NCI-H69 (cell line): ENCODE measurements around the gene MORF4L2.

Experiments used
- DNase-seq: peaks from one replicate; lab custom pipeline; 2025; lab: John Stamatoyannopoulos, UW

Gene MORF4L2, protein sequence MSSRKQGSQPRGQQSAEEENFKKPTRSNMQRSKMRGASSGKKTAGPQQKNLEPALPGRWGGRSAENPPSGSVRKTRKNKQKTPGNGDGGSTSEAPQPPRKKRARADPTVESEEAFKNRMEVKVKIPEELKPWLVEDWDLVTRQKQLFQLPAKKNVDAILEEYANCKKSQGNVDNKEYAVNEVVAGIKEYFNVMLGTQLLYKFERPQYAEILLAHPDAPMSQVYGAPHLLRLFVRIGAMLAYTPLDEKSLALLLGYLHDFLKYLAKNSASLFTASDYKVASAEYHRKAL

DNA sequence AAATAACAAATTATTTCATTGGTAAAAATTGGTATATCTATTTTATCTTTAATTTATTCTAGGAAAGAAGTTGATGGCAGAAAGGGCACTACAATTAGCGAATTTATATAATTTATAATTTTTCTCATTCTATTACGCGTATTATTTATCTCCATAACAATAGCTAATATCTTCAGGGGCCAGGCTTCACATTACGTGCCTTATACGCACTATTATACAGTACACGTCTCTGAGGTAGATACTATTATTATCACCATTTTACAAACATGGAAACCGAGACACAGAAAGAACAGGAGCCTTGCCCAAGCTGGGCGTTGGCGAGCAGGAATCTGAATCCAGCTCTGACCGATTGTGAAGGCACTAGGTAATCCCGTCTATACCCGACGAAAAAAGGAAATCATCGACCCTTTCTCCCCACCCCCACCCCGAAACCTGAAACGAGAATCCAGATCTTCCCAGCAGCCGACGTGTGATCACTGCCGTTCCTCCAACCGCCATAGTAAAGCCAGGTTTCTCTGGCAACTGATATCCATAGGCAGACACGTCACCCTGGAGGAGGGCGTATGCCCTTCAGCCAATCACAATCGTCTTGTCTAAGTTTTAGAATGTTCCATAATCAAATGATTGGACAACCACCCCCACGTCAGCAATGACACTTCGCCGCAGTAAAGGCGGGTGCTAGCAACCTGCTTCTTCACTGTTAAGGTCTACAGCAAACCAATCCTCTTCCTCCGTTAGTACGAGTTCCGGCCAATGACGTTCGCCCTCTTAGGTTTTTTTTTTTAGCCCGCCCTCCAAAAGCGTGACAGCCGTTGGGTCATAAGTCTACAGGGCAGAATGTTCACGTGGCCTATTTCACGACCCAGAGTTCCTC, at the start of gene MORF4L2:
Gene MORF4L2, minus strand, starts transcription at position 501 of the 874 bp plus-strand sequence. CDS start 9,672 bp downstream, outside the sequence.
- DNase-seq: peak; percentile 98

DNA sequence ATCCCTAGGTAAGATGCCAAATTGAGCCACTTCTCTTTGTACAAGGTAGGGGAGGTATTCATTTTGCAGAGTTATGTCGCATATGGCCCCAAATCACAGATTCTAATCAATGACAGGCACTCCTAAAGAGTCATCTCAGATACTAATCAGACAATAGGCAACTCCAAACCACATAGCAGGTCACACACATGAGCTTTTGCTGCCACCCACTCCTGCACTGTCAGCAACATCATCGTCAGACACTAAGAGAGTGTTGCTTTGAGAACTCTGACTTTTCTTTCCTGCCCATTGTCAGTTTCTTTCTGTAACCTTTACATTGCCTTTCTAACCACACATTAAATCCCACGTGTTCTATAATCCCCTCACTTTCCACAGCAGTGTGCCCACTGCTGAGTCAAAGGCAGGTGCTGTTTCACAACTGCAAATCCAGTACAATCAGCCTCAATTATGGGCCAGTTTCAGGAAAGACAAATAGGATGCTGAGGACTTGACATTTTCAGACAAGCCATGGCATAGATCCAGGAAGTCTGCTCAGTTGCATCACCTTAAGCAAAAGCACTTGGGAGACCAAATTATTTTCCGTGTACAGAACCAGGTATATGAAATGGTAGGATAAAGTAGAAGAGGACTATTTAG, 47.7 kb upstream of the MORF4L2 start:
- DNase-seq: peak; percentile 75

DNA sequence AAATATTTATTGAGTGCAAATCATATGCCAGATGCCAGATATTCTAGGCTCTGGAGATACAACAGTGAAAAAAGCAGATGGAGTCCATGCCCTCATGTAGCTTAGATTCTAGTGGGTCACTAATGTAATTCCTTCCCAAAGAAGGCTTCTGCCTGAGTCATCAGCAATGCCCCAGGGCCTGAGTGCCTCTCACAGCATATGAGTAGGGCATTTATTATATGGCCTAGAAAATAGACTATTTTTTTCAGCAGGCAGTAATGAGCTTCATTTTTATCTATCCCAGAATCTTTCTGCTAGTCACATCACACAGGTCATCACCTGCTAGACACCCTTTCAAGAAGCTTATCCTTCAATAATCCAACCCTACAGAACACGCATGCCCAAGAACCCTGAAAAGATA, 46.5 kb upstream of the MORF4L2 start:
- peak; percentile 0 for DNase-seq

DNA sequence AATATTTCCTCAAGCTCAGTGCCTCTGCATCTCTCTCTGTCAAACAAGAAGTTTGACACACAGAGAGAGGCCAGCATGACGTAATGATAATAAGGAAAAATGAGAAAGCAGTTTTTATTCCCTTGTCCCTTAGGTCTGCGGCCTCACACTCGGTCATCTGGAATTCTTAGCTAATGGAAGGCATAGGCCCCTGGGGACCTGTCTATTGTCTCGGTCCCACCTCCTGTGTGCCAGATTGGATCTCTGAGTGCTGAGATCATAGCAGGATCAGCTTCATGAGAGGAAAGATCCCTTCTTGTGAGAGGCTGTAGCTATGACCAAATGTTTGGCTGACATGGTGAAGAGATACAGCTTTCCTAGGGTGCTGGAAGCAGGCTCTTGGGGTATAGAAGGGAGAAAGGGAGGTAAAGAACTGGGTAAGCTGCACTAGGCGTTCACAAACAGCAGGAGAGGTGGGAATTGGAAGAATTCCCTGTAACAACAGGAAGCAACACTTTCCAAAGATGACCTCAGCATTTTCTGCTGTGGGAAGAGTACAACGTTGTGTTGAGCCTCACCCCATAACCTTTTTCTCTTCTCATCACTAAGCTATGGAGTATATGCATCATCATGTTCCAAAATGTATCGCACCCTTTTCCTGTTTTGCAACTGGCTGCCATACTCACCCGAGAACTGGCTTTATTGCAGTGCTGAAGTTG, 44.4 kb upstream of the MORF4L2 start:
- peak; percentile 85 for DNase-seq

DNA sequence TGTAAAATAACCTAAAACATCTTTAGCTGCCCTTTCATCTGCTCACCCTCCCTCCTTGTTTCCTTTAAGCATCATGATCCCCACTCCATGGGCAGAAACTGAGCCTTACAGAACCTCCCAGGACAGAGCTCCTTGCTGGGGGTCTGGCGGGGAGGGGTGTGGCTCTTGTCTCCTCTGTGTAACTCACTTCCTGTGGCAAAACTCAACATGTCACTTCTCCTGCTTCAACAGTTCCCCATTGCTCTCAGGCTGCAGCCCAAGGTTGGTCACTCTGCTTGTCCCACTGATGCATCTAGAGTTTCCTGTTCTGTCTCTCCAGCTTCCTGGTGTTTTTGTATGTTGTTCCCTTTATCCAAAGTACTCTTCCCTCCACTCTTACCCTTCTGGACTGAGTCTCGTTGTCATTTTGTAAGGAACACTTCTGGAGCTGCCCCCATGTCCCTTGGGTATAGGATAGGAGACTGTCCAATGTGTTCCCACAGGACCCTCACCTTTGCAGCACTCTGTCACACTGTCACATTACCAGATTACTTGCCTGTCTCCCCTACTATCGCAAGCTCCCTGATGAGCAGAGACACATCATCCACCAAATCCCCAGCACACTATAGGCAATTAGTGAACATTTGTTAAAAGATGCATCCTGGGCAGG, 43.8 kb upstream of the MORF4L2 start:
- DNase-seq: peak; percentile 28

DNA sequence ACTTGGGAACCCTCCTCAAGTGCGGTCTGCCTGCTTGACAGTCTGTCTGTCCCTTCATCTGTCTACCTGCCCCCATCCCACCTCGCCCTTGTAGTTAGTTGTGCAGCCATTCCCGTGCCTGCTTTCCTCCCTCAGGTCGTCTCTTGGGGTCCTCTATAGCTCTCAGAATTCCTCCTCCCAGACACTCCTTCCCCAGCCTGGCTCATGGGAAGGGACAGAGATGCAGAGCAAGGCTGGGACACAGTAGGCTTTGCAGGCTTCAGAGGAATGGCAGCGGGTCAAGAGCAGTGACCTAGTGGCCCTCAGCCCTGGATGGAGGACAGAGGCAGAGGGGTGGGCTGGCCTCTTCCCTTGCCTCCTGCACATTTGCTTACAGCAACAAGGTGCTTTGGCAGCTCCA, 42.5 kb upstream of the MORF4L2 start:
- DNase-seq: no peak

DNA sequence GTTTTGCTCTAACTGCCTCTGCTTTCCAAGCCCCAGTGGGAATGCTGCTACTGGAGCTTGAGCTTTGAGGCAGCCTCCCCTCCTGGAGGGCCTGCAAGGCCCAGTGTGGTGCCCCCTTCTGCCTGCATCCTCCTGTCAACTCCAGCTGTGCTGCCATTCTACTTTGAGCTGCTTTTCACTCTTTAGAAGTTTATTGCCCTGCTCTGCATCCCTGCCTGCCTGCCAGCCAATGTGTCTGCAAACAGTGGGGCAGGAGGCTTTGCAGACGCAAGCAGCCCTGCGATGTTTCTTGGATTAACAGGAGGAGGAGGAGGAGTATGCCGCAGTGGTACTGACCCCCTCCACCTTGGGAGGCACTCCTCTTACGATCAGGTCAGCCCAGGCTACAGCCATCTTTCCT, 40.6 kb upstream of the MORF4L2 start:
- DNase-seq: peak; percentile 56

DNA sequence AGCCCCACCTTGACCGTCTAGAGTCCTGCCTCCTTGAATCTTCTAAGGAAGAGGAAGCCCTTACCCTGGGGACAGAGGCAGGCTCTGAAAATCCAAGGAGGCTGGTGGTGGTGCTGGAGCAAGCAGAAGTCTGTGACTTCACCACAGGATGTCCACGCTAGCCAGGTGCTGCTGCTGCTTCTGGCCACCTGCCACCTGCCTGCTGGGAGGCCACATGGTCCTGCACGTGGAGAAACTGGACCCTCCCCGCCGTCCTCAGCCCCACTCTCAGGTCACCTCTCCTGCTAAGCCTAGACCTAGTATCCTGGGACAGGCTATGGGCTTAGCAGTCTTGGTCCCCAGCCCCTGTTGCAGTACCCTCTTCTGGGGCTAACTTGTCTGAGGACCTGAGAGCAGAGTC, 40.0 kb upstream of the MORF4L2 start:
- peak; percentile 80 for DNase-seq

DNA sequence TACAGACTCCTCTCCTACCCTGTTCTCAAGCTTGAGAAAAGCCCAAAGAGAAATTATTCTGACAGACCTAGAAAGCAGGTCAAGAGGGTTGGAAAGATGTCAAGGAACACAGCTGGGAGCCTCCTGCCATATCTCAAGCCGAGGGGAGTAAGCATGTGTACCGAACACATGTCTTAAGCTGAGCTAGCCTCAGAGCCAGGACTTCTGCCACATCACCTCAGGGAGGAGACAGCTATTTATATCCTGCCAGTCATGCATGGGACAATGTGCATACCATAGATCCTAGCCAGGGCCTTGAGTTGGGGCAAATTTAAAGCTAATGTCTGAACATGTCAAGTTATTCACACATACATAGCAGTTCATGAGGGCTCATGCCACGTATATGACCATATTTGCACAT, 36.0 kb upstream of the MORF4L2 start:
- DNase-seq: no peak

DNA sequence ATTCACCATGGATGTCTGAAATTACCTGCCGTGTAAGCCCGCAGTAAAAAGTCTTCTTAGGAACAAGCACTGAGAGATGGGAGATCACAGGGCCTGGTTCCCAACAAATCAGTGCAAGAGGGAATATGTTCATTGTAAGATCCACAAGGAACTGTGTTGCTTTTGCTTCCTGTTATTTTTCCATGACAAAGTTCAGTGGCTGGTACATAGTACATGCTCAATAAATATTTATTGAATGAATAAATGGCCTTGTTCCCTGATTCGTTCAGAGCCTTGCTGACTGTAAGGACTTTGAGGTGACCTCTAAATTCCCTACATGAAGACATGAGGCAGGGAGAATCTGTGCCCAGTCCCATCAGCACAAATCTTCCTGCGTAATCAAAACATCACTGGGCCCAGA, 31.6 kb upstream of the MORF4L2 start:
- DNase-seq: no peak

DNA sequence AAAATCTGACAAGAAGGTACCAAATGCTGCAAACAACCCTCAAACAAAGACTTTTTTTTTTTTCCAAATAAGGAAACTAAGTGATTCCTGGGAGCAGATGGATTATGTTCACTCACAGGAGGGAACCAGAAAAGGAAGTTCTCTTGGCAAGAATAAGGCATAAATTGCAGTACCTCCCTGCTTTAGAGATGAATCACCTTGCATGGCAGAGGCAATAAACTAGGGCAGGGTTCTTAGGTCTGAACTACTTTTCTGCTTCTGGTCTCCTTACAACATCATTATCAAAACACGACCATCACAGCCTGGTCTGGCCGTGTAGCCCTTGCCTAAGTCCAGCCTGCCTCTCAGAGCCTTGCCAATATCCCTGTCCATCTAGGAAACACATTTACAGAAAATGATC, 30.5 kb upstream of the MORF4L2 start:
- peak; percentile 60 for DNase-seq

DNA sequence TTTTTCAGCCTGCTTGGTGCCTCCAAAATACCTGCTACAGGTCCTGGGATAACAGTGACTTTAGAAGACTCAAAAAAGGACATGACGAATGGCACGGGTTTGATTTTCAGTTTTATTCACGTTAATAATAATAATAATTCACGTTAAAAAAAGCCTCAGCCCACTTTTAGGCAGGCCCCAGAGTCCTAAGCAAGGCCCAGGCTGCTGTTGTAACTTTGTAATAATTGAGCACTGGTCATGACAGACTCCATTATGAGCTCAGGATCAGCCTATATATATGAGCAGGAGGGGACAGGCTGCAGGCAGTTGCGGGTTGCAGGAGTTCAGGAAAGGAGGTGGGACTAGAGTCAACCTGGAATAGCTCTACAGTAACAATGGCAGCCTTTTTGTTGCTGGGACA, 24.1 kb upstream of the MORF4L2 start, which contains the start of gene TMEM31:
Gene TMEM31, plus strand, starts transcription at position 301 of the 400 bp plus-strand sequence. CDS start 1,350 bp downstream, outside the sequence.
- no peak for DNase-seq

DNA sequence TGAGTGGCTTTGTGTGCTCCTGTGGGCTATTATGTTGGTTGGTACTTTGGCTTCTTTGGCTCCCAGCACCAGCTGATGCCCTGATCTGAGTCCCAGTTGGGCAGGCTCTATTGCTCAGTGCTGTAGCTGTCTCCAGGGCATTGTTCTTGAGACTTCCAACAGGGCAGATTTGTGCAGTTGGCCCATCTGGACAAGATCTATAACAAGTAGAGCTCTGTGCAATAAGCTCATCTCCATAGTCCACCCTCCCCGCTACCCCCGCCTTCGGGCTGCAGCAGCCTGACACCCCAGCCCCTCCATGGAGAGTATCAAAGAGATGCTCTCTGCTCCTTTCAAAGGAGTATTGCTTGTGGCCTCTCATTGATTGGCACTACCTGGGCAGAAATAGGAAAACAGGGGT, 18.4 kb upstream of the MORF4L2 start:
- DNase-seq: no peak

DNA sequence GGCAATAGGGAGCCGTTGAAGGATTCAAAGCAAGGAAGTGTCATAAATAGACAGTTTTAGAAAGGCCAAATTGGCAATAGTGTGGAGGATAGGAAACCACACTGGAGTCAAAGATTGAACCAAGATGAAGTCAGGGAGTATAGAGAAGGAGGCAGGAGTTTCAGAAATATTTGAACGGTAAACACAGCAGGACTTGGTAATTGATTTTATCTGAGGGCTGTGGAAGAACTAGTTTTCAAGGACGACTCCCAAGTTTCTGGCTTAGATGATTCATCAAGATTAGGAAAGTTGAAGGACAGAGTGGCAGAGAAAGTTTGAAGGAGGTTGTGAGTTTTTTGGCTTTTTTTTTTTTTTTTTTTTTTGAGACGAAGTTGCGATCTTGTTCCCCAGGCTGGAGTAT, 12.7 kb upstream of the MORF4L2 start:
- DNase-seq: no peak

DNA sequence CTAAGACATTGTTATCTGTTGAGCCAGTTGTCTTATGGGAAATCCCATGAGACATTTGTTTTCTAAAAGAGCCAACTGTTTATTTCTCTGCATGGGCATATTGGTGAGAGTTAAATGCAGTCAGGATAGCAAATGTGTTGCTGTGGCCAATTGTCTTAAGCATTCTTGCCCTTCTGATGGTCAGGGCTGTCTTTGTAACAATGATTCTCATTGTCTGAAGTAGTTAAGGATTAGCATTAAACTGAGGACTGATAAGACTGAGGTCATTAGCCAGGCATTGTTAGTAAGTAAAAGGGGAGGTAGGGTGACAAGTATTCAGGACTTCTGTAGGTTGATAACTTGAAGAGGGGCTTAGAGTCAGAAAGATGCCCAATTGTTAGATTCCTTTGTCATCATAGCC, 11.2 kb upstream of the MORF4L2 start:
- DNase-seq: no peak

DNA sequence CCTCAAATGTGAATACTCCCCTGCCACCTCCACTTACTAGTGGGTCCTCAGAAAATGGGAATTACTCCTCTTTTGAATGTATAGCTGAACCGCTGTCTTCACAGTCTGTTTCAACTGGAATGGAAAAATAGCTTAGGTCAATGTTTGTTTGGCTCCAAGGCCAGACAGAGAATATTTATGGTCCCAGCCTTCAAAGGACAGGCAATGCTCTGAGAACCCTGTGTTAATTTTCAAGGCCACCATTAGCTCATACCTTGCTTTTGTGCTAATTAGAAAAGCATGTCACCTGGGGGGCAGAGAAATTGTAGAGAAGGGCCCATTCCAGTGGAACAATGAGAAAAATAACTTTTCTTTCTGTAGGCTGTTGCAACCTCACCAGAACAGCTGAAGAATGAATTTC, 4.6 kb upstream of the MORF4L2 start:
- no peak for DNase-seq

DNA sequence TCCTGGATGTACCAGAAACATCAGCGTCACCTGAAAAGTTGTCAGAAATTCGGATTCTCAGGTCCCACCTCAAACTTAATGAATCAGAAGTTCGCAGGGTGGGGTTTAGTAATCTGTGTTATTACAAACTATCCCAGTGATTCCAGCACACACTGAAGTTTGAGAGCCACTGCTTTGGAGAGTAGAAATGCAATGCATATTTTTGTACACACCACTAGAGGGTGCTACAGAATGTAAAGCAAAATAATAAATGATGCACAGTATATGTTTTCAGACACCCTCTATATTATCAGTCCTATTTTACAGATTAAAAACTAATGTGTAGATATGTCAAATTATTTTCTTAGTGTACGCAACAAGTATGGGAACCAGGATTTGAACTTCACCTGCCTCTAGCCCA, 2.4 kb upstream of the MORF4L2 start:
- DNase-seq: peak; percentile 55

DNA sequence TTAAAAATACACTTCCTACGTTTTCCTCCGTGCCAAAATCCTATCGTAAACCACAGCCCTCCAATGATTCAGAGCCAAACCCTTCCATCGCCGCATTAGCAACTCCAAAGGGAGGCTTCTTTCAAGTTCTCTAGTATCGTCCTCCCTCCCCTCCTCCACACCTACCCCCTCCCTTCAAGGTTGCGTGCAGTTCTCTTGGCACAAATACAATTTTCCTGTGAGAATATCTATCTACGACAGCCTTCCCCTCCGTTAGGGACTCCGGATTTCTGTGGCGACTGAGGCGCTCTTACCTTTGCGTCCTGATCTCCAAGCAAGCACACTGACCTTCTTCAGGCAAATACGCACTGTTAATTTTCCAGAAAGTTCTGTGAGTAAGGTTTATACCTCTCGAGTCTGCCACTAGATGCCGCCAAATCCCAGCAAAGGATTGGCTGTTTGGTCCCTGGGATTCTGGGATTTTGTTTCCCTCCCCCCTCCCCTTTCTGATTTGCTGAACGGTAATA, 1.2 kb upstream of the MORF4L2 start:
- DNase-seq: peak; percentile 86

DNA sequence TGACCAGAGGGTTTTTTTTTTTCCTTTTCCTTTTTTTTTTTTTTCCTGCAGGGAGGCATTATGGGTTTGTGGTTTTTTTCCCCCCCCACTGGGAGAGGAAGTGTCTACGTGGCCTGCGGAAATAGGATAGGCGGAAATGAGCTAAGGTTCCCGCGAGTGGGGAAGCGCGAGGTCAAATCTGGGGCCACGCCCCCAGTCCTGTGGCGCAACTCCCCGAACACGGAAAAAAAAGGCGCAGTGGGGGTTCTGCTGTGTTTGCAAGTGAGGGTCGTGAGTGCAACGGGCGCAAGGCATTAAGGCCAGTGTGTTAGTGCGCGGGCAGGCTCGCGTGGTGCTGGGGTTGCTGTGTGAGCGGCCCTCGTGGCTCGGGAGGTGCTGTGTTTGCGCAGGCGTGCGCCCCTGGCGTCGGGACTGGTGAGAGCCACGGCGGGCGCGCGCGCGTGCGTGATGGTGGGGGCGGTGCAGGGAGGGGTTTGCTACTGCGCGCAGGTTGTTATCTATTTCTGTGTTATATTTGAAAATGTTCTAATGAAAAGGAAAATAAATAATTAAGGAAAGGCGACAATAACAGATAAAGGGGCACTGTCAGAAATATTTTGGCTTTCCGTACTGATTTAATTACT, 685 bp upstream of the MORF4L2 start:
- peak; percentile 98 for DNase-seq

DNA sequence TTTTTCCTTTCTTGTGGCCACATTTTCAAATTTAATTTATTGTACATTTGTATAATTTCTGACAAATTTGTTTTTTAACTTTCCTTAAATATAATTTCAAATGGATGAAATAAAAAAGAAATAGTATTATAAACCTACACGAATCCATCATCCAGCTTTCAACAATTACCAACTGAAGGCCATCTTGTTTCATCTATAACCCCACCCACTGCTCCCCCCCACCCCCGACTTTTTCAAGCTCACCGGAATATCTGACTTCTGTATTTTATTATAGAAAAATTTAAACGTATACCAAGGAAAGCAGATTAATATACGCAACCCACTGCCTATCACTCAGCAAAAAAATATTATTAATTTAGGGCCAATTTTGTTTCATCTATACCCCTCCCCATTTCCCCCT, 1.1 kb downstream of the MORF4L2 start:
- peak; percentile 4 for DNase-seq

DNA sequence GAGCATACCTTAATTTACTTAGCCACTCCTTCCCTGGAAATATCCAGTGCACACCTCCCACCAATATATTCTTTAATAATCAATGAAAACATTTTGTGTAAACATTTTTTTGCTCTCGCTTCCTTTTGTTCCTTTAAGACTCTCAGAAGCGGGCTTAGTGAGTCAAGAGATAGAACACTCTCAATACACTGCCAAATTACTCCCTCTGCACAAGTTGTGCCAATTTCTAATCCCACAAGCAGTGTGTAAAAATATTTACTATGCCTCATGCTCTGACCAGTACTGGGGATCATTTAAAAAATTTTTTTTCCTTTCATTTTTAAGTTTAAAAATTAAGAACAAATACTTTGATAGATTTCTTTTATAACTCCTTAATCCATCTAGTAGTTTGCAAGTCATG, 5.1 kb downstream of the MORF4L2 start:
- no peak for DNase-seq
